Lung (tissue), 12 donors: ENCODE measurements around the gene ADRA1B. TPM values are rescaled to one million over a fixed set of nuclear protein-coding genes. Genes with fewer than 3 reads are reported as not detected.

ENCODE experiments used
- ATAC-seq: fragments of 200-7000 bp; cut with Tn5 transposase; one replicate; pipeline ENCODE4 v1.9.1; 2020; ENCODE audit warnings: moderate number of reproducible peaks; ENCODE audit not compliant: insufficient read depth, low FRiP score
- DNase-seq, 3 donors: peaks; one replicate each; pipeline ENCODE4 v3.0.0-alpha.2; 2013 to 2017
- H3K27ac ChIP-seq, 2 donors: one replicate each; pipeline ENCODE4 v1.5.1; 2013; ENCODE audit warnings: mild to moderate bottlenecking in 2 of 2, moderate library complexity in 2 of 2, control low read depth in 1 of 2, inconsistent platforms in 1 of 2, low read depth in 1 of 2, low read length in 1 of 2
- H3K27me3 ChIP-seq, 3 donors: one replicate each; pipeline ENCODE4 v1.5.1; 2013; ENCODE audit warnings: low read length in 2 of 3; ENCODE audit not compliant: control insufficient read depth in 3 of 3, insufficient read depth in 3 of 3
- H3K36me3 ChIP-seq, 4 donors: one replicate each; pipeline ENCODE4 v1.5.1; 2013; ENCODE audit warnings: low read length in 4 of 4, mild to moderate bottlenecking in 1 of 4, moderate library complexity in 1 of 4; ENCODE audit not compliant: control insufficient read depth in 4 of 4, insufficient read depth in 4 of 4
- H3K4me1 ChIP-seq, 5 donors: one replicate each; pipeline ENCODE4 v1.5.1; 2013; ENCODE audit warnings: low read length in 5 of 5, mild to moderate bottlenecking in 2 of 5, moderate library complexity in 1 of 5; ENCODE audit not compliant: control insufficient read depth in 5 of 5, insufficient read depth in 5 of 5
- H3K4me3 ChIP-seq: one replicate; pipeline ENCODE4 v1.5.1; 2013; ENCODE audit warnings: mild to moderate bottlenecking, control low read depth, moderate library complexity
- H3K9ac ChIP-seq, 2 donors: one replicate each; pipeline ENCODE4 v1.5.1; 2013; ENCODE audit warnings: low read length in 2 of 2, control low read depth in 1 of 2; ENCODE audit not compliant: insufficient read depth in 1 of 2
- H3K9me3 ChIP-seq, 4 donors: one replicate each; pipeline ENCODE4 v1.5.1; 2013; ENCODE audit warnings: low read length in 3 of 4, mild to moderate bottlenecking in 1 of 4, moderate library complexity in 1 of 4; ENCODE audit not compliant: control insufficient read depth in 4 of 4, insufficient read depth in 3 of 4
- WGBS, 2 donors: extraction: QIAGEN DNeasy Blood & Tissue Kit; methylation state at CpG; one replicate each; pipeline ENCODE4 v1.1.7; 2013; 5-methylcytosine and 5-hydroxymethylcytosine counted together
- polyA plus RNA-seq, 2 donors: library from polyadenylated mRNA; stranded (reverse); fragments of 200-250 nt; gene quantifications; one replicate each; pipeline ENCODE4 v1.2.1, GENCODE V29; 2013
- total RNA-seq, 2 donors: library from RNA; depleted of rRNA in 1 of 2; stranded (reverse); fragments of >200 nt in 1 of 2; gene quantifications; one replicate each; pipeline ENCODE4 v1.2.1, GENCODE V29; 2014 to 2021
- TF ChIP-seq, protein P1 (sequence below): IDR thresholded peaks from 2 replicates; pipeline ENCODE4 v1.5.1; 2012; ENCODE audit warnings: mild to moderate bottlenecking; ENCODE audit errors: control extremely low read depth, extremely low read depth
- donor health status: control.
- donor health status: control.
- donor health status: Bipolar disorder and iron deficiency.
- donor health status: healthy.
- donor health status: DM: yes; HTN: yes; CAD: no.

Gene ADRA1B
- total and polyA plus RNA-seq, 4 donors = 1.2 to 6.1 (median 2.3) TPM

DNA sequence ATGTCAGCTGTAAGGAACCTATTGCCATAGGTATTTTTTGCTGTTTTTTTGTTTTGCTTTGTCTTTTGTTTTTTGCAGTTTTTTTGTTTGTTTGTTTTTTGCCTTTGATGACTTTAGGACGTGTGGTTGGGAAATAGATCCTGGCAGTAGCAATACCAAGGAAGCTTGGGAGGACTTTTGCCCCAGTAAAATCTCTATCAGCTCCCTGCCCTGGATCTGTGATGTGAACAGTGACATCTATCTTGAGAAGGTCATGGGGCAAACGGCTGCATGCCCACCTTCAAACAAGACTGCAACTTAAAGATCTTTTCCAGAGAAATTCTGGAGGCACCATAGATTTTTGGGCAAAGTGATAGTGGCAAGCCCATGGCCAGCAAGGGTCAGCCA is 5.4 kb upstream of the ADRA1B start:
- H3K9me3 ChIP-seq = no peaks in the 10 kb centered on the region
- no peak overlapping the region for H3K27ac ChIP-seq
- peaks cover 0 to 5% (median 0%) of the 10 kb centered on the region in 5 donors for H3K4me1 ChIP-seq
- TF ChIP-seq, protein P1, sequence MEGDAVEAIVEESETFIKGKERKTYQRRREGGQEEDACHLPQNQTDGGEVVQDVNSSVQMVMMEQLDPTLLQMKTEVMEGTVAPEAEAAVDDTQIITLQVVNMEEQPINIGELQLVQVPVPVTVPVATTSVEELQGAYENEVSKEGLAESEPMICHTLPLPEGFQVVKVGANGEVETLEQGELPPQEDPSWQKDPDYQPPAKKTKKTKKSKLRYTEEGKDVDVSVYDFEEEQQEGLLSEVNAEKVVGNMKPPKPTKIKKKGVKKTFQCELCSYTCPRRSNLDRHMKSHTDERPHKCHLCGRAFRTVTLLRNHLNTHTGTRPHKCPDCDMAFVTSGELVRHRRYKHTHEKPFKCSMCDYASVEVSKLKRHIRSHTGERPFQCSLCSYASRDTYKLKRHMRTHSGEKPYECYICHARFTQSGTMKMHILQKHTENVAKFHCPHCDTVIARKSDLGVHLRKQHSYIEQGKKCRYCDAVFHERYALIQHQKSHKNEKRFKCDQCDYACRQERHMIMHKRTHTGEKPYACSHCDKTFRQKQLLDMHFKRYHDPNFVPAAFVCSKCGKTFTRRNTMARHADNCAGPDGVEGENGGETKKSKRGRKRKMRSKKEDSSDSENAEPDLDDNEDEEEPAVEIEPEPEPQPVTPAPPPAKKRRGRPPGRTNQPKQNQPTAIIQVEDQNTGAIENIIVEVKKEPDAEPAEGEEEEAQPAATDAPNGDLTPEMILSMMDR = no peak
- H3K9ac ChIP-seq = no peak overlapping the region
- no peak overlapping the region for H3K4me3 ChIP-seq
- peaks cover 0 to 12% (median 0%) of the 10 kb centered on the region in 3 donors for H3K27me3 ChIP-seq
- ATAC-seq (no peak), DNase-seq (no peak)
- 59 to 61% methylated on average over 2 of the region's 2 CpGs for WGBS, 2 donors
- H3K36me3 ChIP-seq = no peaks in the 10 kb centered on the region

DNA sequence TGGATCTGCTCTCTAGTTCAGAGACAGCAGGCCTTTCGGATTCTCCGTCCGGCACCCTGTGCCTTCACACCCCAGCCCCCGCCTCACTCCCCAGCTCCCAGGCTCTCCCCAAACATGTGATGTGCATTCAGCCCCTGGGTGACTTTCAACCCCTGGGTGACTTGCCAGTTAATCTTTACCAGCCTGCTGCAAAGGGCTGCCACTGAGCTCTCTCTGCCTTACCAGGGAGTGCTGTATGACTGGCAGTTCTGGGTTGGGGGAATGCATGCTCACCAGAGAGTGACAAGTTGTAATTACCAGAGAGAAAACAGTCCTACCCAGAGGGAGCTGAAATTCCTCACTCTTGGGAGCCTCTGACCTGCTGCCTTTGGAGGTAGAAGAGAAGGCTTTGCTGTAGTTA is 4.9 kb upstream of the ADRA1B start:
- DNase-seq (no peak), ATAC-seq (no peak)
- peaks cover 0 to 7% (median 0%) of the 10 kb centered on the region in 5 donors for H3K4me1 ChIP-seq
- H3K9me3 ChIP-seq = no peaks in the 10 kb centered on the region
- TF ChIP-seq, protein P1 = no peak
- H3K27ac ChIP-seq = no peak overlapping the region
- WGBS, 2 donors = 96 to 98% methylated on average over 4 of the region's 4 CpGs
- H3K36me3 ChIP-seq = no peaks in the 10 kb centered on the region
- peaks cover 0 to 12% (median 0%) of the 10 kb centered on the region in 3 donors for H3K27me3 ChIP-seq
- H3K4me3 ChIP-seq = no peak overlapping the region
- no peak overlapping the region for H3K9ac ChIP-seq

DNA sequence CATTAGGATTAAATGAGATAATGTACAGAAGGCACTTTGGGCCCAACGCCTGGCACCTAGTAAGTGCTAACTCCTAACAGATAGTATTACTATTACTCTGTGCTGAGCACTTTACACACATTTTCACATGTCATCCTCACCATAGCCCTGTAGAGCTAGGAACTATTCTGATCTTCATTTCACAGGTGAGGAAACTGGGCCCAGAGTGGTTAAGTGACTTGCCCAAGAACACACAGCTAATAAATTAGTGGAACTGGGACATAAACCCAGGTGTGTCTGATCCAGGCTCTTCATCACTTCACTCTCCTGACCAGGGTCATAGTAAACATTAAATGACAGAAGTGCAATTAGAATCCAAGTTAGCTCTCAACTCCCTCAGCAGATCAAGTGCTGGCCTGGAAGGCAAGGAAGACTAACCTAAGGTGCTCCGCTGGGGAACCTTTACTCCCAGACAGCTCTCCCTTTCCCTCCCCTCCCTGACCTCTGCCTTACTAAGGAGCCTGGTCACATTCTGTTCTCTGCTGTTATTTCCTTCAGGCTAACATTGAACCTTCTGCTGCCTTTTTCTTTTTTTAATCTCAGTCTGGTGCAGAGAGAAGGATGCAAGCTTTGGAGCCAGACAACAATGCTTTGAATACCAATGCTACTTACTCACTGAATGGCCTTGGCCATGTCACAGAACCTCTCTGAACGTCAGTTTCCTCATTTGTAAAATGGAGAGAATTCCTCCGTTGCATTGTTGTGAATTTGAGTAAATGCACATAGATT is 4.1 kb upstream of the ADRA1B start:
- TF ChIP-seq, protein P1 = no peak
- Histone ChIP-seq H3K36me3 (no peaks in the 10 kb centered on the region), H3K27me3 (peaks cover 0 to 12% (median under 1%) of the 10 kb centered on the region in 3 donors), H3K4me1 (peaks cover 0 to 7% (median 0%) of the 10 kb centered on the region in 5 donors), H3K9ac (no peak overlapping the region), H3K27ac (no peak overlapping the region), H3K9me3 (no peaks in the 10 kb centered on the region), H3K4me3 (no peak overlapping the region)
- no peak for ATAC-seq
- DNase-seq = no peak
- 82 to 85% methylated on average over 4 of the region's 4 CpGs for WGBS, 2 donors
